ENCODE results near the gene STAB2.

The STAB2 gene

DNA sequence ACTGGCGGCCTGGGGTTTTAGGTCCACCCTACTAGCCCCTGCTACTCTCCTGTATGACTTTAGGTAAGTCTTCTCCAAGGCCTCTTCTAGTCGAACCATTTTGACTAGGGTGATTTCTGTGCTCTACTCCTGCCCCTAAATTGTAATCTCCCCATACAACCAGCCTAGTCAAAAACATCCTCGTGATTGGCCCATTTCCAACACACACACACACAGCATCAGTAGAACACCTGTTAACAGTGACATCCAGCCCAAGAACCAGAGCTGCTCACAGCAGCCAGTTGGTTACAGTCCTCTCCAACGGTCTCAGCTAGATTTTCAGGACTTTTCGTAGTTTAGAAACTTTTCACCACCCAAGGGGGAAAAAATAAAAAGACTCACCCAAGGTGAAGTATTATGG, 223.0 kb downstream of the STAB2 start:
- no peak for DNase-seq

DNA sequence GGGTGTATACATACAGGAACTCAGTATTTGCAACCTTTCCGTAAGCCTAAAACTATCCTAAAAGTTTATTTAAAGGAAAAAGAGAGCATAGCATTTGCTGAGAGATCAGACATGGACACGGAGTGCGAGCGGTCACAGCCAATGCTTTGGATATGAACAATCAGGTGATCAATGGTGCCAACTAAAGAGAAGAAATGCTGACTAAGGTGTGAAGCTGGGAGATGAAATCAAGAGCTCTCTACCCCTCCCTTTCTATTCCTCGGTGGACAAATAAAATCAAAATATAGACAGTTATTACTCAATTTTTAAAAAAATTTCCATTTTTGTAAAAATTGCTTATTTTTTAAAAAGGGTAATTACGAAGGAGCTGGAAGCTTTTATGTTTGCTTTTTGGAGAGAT, 224.7 kb downstream of the STAB2 start:
- no peak for DNase-seq

DNA sequence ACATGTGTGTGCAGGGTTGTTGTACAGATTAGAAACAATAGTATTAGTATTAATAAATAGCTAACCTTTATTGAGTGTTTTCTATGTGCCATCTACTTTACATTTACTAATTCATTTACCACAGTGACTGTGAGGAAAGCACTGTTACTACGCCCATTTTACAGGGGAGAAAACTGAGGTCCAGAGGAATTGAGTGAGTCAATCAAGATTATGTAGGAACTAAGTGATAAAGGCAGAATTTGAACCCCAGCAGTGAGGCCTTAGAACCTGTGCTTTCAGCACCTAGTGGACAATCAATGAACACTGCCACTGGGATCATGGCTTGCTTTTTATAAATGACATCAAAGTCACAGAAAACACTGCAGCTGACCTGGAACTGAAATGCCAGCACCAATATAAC, 225.7 kb downstream of the STAB2 start:
- no peak for DNase-seq

DNA sequence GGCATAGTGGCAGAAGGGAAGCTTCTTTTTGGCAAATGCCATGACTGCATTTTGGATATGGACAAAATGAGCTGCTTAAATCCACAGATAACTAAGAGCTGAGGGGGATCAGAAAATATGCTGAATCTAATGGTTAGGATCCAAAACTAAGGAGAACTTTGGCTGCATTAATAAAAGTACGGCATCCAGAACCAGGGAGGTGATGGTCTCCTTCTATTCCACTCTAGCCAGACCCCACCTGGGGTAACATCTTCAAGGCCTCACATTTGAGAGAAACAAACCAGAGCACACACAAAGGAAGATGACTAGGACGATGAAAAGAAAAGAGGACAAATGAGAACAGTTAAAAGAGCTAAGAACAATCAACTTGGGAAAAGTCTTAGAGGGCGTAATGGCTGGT, 226.4 kb downstream of the STAB2 start:
- no peak for DNase-seq

DNA sequence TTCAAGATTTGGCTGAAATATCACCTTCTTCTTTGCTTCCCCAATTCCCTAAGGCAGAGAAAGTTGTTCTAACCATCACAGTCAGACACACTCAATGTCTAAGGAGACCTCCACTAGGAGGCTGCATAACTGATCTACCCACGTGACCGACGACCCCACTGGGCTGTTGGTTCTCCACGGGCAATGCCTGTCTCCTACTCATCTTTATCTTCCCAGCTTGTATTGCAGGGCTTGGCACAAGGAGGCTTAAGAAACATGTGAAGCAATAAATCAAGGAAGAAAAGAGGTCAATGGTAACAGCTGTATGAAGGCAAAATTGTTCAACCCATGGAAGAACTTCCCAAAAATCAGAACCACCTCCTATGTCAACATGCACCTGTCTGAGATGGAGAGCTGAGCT, 226.9 kb downstream of the STAB2 start:
- no peak for DNase-seq

DNA sequence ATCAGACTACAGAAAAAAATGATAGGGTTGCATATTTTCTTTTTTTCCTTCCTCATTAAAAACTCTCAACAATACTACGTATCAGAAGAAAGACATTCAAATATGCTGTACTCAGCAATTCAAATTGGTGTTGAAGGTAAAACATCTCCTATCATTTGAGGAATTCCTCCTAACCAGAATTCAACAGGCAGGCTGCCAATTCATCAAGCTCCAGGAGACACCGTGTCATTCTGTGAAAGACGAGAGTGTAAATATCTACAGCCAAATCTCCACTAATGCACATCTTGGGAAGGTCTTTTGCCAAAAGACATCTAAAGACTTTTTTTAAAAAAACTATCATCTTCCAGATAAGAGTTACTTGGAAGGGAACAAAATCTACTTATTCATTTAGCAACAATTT, 227.4 kb downstream of the STAB2 start:
- no peak for DNase-seq

All from activated gamma-delta T cell (primary cell).